Hippocampal formation (tissue), 2 donors: ENCODE data around the gene FBN2.

Experiments
- DNase-seq, 2 donors: peaks; one replicate each; lab custom pipeline; 2025; lab: John Stamatoyannopoulos, UW

The FBN2 gene

DNA sequence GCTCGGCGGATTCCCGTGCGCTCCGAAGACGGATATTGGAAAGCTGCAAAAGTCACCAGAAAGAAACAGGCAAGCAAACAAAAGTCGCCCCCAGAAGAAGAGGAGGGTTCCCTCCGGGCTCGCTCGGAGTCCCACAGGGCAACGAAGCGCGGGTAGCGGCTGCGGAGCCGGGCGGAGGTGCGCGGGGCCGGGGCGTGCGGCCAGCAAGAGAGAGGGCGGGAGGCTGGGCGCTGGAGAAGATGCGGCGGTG is at the start of gene FBN2:
TSS of gene FBN2 (minus strand) at position 246 of the 250 bp plus-strand sequence. CDS start 642 bp downstream, outside the sequence.
- DNase-seq, result no peak

DNA sequence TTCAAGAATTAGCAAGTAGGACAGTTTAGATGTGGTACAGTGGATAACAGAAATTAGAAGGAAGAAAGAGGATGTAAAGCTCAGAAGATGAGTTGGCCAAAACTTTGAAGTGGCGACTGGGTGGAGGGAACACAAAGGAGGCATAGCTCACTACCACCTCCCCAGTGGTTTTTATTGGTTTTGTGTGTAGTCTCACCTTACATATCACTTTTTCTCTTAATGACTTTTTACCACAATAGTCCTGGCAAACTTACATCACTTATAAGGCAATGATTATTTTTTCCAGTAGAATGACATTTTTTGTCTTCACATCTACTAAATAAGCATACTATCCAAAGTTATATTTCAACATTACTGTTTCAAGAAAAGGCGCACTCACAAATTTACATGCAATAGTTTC is 49.2 kb upstream of the FBN2 start:
- no peak for DNase-seq

DNA sequence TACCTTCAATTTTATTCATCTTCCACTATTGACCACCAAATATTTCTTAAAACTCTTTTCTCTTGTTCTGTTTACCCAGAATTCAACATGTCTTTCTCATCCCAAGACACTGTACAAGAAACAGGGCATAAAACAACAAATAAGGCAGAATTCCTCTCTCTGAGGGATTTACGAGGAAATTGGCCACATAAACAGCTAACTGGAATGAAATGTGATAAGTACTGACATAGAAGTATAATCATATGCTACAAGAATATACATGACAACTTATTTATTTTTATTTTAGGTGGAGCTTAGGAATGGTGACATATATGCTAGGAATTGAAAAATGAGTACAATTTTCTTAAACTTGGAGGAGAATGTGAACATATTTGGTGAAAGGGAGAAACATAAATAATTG is 48.8 kb upstream of the FBN2 start:
- DNase-seq, result no peak

DNA sequence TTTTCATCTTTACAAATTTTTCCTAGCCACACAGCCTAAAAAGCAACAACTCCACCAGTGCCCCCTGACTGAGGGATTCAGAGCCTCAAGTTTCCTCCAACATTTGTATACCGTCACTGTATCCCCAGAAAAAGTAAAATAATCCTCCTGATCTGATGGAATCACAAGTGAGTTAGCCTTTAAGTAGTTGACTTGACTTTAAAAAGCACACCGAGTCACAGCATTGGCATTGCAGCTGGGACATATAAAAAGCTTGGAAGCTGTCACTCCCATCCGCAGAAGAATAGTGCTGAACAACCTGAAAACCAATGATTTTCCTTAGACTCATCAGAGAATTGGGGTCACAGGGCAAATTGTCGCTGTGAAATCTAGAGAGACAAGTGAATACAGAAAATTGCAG is 41.6 kb upstream of the FBN2 start:
- no peak for DNase-seq

DNA sequence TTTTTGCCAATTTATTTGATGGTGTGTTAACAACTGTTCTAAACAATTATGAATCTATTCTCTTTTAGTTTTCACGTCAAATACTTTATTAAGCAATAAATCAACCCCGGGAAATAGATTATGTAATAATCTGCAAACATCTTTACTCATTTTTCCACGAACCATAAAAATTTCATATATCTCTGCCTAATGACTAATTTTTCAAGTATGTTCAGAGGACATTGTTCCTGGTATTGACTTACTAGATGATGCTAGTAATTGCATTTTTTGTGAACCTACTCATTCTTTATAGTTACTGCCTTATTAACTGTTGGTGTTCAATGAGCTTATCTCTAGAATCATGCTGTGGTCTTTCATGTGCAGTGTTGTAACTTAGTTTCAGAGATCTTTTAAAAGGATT is 41.0 kb upstream of the FBN2 start:
- no peak for DNase-seq

DNA sequence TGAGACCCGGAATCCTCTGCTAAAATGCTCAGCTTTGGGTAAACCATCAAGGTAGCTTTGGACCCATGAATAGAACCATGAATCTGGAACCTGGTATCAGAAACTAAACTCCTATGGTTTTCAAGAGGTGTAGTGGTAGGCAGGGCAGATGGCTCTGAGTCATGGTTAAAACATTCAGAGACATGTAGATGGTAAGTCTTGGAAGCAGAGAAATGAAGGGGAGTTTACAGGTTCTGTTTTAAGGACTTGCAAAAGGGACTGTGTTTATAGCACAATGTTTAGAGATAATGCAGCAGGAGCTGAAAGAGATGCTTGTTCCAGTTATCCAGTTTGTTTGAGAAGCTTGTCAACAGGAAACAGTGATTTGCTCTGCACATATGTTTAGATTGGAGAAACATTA is 36.0 kb upstream of the FBN2 start:
- no peak for DNase-seq

DNA sequence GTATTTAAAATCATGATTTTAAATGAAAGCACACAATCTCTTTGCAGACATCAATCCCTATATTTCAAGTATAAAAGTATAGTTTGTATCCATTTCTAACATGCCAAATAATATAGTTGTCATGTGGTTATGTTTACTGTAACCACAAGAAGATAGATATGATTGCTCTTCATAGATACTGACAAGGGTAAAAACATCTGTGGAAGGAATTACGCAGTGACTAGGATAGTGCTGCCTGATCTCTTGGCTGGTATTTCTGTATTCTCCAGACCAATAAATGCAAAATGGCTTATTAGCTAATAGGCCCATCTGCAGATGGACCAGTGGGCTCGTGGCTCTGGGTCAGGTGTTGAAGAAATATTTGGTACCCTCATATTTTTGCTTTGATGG is 34.9 kb upstream of the FBN2 start:
- DNase-seq, result no peak

DNA sequence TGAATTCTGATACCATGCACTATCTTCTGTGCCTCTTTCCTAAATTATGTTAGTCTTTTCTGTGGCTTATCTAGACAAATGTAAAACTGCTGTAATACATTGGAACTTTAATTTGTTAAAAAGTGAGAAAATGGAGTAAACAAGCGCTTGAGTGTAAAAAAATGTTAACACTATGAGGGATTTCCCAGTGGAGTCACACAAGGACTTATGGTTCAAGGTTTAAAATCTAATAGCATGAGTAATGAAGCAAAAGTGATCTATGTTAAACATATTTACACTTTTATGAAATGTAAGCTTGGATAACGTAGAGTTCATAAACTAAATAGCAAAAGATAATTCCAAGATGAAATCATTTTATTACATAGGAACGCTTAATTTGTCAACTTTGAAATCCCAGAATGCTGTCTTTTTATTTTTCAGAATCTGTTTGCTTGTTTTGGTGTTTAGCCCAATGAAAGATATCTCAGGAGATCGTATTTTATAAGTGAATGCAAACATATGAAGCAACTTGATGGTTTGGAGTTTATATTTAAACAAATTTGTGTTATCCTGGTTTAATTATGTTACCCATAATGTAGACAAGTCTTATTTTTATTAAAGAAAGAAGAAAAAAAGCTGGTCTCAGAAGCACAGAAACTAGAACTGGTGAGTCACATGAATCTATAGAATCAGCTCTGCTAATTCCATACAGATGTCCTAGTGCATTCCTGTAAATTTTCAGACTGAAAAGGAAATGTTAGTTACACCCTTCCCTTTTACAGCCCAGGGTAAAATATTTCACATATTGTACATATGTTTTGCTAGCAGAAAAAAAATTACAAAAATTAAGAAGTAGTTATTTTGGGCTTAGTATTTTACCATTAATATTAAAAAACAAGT is 34.2 kb upstream of the FBN2 start:
- DNase-seq, result no peak

DNA sequence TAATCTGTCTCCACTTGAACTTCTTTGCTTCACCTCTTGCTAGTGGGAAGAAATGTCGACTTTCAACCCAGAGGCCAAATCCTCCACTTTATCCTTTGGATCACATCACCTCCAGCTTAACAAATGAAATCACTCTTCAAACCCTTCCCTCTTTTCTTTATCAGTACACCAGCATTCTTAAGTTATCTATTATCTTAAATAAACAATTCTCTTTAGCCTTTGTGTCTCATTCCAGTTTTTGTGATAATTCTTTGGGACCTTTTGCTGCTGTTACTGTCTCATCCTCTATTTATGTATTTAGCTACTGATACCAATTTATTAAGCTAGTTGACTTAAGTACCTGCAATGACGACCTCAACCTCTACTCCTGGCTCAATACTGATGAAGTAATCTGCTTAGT is 28.1 kb upstream of the FBN2 start:
- no peak for DNase-seq

DNA sequence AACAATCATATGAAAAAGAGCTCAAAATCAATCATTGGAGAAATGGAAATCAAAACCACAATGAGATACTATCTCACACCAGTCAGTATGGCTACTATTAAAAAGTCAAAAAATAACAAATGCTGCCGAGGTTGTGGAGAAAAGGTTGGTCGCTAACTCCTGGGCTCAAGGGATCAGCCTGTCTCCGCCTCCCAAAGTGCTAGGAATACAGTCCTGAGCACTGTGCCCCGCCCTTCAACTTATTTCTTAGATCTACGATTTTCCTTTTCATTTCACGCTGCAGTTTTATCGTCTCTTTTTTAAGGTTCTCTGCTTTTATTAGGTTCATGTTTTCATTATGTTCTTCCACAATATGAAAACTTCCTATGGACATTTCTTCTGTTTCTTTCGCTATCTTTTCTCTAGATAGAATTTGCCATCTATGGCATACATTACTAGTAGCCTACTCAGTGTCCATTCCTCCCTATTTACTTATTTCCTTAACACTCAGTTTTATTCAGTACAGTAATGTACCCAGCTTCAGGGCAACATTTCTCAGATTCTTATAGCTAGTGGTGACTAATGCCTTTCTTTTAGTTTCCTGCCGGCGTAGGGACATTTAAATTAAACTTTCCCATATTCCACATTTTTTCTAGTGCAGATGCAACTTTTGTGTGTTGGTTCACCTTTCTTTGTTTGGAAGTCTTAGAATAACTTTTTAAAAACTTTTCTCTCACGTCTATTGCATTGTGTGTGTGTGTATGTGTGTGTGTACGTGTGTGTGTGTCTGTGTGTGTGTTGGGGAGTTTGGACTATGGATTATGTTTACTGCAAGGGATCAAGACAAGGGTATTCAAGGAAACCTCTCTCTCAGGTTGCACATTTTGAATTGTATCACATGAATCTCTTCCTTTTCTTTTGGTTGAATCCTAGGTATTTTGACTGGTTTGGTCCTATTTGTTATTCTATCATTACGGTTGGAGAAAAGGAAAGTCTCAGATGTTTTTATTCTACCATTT is 21.6 kb upstream of the FBN2 start:
- no peak for DNase-seq

DNA sequence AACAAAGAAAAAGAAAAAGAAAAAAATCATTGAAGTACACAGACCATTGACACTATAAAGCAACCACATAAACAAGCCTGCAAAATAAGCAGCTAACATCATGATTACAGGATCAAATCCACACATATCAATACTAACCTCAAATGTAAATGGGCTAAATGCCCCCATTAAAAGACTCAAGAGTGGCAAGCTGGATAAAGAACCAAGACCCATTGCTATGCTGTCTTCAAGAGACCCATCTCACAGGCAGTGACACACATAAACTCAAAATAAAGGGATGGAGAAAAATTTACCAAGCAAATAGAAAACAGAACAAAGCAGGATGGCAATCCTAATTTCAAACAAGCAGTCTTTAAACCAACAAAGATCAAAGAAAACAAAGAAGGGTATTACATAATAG is 15.7 kb upstream of the FBN2 start:
- DNase-seq, result no peak

DNA sequence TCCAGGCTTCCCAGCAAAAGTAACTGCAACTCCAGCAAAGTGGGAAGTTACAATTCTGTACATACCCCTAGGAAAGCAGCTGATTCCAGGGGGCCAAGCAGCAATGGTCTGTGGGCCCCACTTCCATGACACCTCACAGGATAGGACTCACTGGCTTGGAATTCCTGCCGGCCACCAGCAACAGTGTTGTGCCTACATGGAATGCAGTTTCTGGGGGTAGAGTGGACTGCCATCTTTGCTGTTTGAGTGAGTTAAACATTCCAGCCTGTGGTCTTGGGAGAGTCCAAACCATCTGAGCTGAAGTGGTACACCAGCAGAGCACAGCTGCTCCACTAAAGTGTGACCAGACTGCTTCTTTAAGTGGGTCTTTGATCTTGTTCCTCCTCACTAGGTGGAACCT is 13.4 kb upstream of the FBN2 start:
- no peak for DNase-seq

DNA sequence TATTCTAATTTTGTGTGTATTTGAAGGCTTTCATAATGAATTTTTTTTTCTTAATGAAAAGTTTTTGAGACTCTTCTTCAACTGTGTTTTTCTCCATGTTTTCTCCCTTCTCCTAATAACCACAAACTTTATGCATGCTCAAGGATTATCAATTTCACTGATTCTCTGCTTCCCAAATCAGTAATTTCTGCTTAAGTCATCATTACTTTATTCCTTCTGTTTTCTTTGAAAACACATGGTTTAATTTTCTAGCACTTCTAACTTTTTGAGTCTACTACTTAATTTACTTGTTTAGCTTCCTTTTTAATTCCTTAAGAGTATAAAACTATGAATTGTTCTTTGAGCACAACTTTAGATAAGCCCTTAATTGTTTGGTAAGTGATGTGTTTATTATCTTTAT is 11.5 kb upstream of the FBN2 start:
- no peak for DNase-seq

DNA sequence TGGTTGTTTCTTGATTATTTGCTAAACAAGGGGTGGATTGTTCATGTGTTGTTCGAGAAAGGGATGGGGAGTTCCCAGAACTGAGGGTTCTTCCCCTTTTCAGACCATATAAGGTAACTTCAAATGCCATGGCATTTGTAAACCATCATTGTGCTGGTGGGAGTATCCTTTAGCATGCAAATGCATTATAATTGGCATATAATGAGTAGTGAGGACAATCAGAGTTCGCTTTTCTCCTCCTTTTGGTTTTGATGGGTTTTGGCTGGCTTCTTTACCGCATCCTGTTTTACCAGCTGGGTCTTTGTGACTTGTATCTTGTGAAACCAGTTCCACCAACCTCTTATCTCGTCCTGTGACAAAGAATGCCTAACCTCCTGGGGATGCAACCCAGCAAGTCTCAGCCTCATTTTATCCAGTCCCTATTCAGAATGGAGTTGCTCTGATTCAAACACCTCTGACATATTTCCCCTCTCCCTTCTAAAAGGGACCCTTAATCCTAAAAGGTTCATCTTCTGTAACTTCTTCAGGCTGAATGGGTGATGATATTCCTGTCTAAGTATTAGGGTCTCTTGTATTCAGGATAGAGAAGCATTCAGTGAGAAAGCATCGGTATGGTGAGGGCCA is 8.7 kb upstream of the FBN2 start:
- no peak for DNase-seq

DNA sequence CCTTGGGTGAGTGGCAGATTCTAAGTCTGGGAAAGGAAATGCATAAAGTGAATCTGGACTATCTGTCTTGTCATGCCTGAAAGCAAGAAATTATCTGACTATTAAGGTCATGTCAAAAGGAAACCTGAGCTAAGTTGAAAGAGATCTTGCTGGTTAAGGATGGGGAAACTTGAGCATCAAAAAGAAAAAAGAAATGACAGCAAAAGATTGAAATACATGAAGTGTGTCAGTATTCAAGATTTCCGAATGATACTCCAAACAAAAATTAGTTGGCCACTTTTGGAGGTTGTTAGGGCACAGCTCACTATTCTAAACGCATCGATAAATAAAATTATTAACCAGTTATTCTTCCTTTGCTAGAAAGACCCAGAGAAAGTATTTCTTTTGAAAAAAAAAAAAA is 3.3 kb upstream of the FBN2 start:
- DNase-seq, result no peak

DNA sequence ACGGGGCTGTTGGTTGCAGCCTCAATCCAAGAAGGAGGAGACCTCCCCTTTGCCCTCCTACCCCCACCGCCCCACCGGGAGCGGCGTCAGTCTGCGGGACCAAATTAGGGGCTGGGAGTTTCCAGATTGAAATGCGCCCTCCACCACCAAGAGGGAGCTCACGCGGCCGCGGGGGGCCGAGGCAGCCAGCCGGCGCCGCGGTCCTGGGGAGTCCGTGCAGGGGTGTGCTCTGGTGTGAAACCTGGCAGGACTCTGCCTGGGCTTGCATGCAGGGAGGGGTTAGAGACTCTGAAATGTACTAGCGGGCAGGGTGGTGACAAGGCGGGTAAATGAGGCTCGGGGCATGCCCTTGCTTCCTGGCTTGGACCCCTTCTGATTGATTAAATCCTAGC is 989 bp upstream of the FBN2 start:
- DNase-seq, result no peak

DNA sequence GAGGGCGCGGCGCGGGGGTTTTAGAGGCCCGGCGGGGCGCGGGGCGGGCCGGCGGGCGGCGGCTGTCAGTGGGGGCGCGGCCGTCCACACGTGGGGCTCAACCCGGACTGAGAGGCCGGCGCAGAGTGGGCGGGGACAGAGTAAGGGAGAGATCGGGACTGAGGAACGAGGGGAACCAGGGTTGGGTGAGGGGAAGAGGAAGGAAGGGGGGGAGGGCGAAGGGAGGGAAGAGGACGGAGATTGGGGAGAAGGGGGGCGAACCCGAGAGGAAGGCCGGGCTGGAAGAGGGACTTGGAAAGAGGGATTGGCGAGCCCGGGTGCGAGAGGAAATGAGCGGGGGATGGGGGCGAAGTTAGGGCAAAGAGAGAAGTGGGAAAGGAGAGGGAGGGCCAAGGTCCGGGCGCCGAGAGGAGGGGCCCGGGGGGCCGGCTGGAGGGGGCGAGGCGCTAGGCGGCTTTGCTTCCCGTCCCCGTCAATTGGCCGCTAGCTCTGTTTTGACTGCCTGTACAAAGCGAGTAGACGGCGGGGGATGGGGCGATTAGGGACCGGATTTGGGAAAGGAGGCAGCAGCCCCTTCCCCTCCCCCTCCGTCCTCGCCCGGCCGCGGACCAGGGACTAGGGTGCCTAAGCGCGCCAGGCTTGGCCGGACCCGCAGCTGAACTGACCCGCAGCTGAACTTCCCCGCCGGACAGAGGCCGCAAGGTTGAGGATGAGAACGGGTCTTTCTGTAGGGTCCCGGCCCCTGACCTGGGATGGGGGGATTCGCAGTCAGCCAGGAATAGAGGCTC is 399 bp upstream of the FBN2 start:
- DNase-seq, result no peak

DNA sequence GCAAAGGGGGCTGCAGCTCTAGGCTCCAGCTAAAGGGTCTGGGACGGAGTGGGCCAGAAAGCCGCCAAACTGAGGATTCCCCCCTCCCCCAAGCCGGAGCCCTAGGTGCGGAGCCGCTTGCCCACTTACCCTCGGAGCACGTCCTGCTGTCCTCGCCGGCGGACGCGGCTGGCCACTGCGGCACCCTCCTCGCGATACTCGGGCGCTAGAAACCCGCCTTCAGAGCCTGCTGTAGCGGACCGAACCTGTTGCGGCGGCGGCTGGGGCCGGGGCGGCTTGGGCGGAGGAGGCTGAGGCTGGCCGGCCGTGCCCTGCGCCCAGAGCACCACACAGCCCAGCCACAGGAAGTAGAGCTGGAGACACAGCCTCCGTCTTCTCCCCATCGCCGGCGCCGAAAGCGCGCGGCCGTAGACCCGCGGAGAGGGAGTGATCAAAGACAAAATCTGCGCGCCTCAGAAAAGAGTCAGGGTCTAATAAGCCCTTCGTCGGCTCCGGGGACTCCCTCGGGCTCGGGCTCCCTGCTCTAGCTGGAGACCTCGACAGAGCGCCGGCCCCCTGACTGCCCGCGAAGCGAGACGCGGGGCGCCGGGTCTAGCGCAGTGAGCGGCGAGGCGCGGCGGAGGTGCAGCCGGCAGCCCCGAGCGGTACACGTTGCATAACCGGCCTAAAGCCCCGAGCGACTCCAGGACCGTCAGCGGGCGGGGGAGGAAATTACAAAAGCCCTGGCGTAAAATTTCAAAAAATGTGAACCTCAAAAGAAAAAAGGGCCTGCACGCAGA is 635 bp downstream of the FBN2 start:
- no peak for DNase-seq

DNA sequence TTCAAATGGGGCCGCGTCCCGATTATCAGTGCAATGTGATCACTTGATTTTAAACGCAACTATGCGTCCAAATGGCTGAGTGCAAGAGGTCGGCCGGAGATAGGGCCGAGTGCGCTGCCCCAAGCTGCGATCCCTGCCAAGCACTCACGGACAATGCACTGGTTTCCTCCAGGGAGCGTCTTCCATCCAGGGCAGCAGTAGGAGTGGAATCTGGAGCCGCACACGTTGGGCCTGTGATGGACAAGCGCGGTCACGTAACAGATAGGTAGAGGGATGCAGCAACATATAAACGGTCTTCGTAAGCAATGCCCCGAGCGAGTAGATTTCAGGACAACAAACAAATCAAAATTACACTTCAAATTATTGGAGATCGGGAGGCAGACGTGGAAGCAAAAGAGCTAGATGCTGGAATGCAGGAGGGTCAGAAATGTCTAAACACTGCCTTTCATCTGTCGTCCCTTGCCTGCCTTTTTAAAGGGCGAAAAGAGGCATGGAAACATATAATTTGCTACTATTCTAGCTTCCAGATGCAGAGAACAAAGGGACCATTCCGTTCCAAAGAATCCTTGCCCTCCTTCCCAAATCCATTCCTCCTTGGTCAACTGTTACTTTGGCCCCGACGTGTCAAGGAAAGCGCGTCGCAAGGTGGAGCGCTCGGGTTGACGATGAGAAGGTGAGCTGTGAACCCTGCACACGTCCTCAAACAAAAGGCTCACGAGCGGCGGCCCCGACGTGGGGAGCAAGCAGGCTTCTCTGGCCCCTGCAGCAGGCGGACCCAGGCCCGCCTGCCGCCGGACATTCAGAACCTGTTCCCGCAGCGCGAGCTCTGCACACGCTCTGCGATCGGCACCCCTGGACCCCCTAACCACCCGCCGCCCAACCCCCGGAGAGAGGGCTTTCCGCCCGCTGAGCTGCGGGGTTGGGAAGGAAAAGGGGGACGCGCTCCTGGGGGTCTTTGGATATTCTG is 1.5 kb downstream of the FBN2 start:
- no peak for DNase-seq

DNA sequence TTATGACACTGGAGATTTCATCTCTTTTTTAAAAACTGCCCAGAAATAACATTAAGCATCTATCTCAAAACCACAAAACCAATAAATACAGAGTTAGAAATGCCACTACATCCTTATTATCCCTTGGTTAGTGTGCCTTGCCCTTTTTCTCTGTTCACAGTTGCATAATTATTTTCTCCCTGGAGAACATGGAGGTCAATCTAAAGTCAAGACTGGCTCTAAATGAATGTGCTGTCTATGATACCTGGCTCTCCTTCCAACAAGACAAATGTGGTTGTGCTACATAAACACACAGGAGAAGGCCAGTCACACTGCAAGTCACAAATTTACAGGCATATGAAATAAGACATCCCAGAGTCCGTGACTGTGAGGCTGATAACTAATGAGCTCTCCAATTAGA is 2.8 kb downstream of the FBN2 start:
- no peak for DNase-seq
